Measurements from ENCODE around the gene CEND1.
A peak's percentile ranks its signal among the peaks of the same experiment; 100 is the strongest.

Gene CEND1

GRCh38 chr11:827897-828192, 38.0 kb upstream of the CEND1 start, which contains the start of gene CRACR2B:
CRACR2B (plus strand) TSS chr11:827919; CDS start chr11:828608, 689 bp downstream.
- no peak for DNase-seq (ENCODE audit: low read depth in 2 of 3, low spot score in 1 of 3)

GRCh38 chr11:827146-827896, 37.4 kb upstream of the CEND1 start:
- no peak for DNase-seq (ENCODE audit: low read depth in 2 of 3, low spot score in 1 of 3)

GRCh38 chr11:826836-827145, 36.9 kb upstream of the CEND1 start:
- no peak for DNase-seq (ENCODE audit: low read depth in 2 of 3, low spot score in 1 of 3)

- no peak for DNase-seq (ENCODE audit: low read depth in 2 of 3, low spot score in 1 of 3)
Measured at GRCh38 chr11:826227-826621, 36.3 kb upstream of the CEND1 start.

GRCh38 chr11:825366-826226, 35.7 kb upstream of the CEND1 start:
- no peak for DNase-seq (ENCODE audit: low read depth in 2 of 3, low spot score in 1 of 3)

GRCh38 chr11:824942-825341, 35.1 kb upstream of the CEND1 start:
- no peak for DNase-seq (ENCODE audit: low read depth in 2 of 3, low spot score in 1 of 3)

- no peak for DNase-seq (ENCODE audit: low read depth in 2 of 3, low spot score in 1 of 3)
Measured at GRCh38 chr11:824292-824880, 34.5 kb upstream of the CEND1 start.

GRCh38 chr11:823441-824291, 33.8 kb upstream of the CEND1 start:
- DNase-seq (ENCODE audit: low read depth in 2 of 3, low spot score in 1 of 3) = no peak

- DNase-seq (ENCODE audit: low read depth in 2 of 3, low spot score in 1 of 3) = no peak
Measured at GRCh38 chr11:821512-822371, 31.9 kb upstream of the CEND1 start.

- no peak for DNase-seq (ENCODE audit: low read depth in 2 of 3, low spot score in 1 of 3)
Measured at GRCh38 chr11:820655-821511, 31.0 kb upstream of the CEND1 start.

GRCh38 chr11:819943-820649, 30.2 kb upstream of the CEND1 start:
- peak; percentile 85 to 88 (median 88) for DNase-seq (ENCODE audit: low read depth in 2 of 3, low spot score in 1 of 3)

- peak; percentile 78 to 91 (median 84) for DNase-seq (ENCODE audit: low read depth in 2 of 3, low spot score in 1 of 3)
Measured at GRCh38 chr11:819129-819931, 29.4 kb upstream of the CEND1 start.

GRCh38 chr11:818396-819128, 28.7 kb upstream of the CEND1 start, which contains the start of gene PNPLA2:
PNPLA2 (plus strand) TSS chr11:818914; CDS start chr11:819719, 805 bp downstream.
- DNase-seq (ENCODE audit: low read depth in 2 of 3, low spot score in 1 of 3) = no peak

- no peak for DNase-seq (ENCODE audit: low read depth in 2 of 3, low spot score in 1 of 3)
Measured at GRCh38 chr11:816433-816779, 26.5 kb upstream of the CEND1 start.

GRCh38 chr11:815675-816432, 26.0 kb upstream of the CEND1 start:
- DNase-seq (ENCODE audit: low read depth in 2 of 3, low spot score in 1 of 3) = no peak

GRCh38 chr11:813456-814096, 23.7 kb upstream of the CEND1 start:
- no peak for DNase-seq (ENCODE audit: low read depth in 2 of 3, low spot score in 1 of 3)
